Stomach (tissue), 9 donors: ENCODE data around the gene TUBGCP3. TPM values are rescaled to one million over a fixed set of nuclear protein-coding genes. Genes with fewer than 3 reads are reported as not detected.

Experiments
- DNase-seq, 2 donors: peaks; one replicate each; pipeline versions ENCODE4 v3.0.0 to v3.0.0-alpha.2; 2013 to 2019
- H3K27ac ChIP-seq, 5 donors: fragments of 200-600 bp in 4 of 5; sonication (generic) in 4 of 5; one replicate each; pipeline ENCODE4 v1.5.1; 2013 to 2019; ENCODE audit warnings: mild to moderate bottlenecking in 1 of 5, moderate library complexity in 1 of 5
- H3K27me3 ChIP-seq, 3 donors: fragments of 200-600 bp; sonication (generic); one replicate each; pipeline ENCODE4 v1.5.1; 2017 to 2019; ENCODE audit warnings: mixed run types in 1 of 3
- H3K36me3 ChIP-seq, 4 donors: fragments of 200-600 bp; sonication (generic); 1 replicate in 3 of 4; 2 replicates in 1 of 4; pipeline ENCODE4 v1.5.1; 2016 to 2019
- H3K4me1 ChIP-seq, 4 donors: fragments of 200-600 bp; sonication (generic); one replicate each; pipeline ENCODE4 v1.5.1; 2016 to 2019
- H3K4me3 ChIP-seq, 4 donors: fragments of 200-600 bp; sonication (generic) in 3 of 4; one replicate each; pipeline ENCODE4 v1.5.1; 2016 to 2019; ENCODE audit warnings: mild to moderate bottlenecking in 1 of 4
- H3K9me3 ChIP-seq, 4 donors: fragments of 200-600 bp; sonication (generic); one replicate each; pipeline ENCODE4 v1.5.1; 2016 to 2019
- CTCF ChIP-seq, 7 experiments: fragments of 450-650 bp in 4 of 7; fragments of 200-600 bp in 3 of 7; sonication (generic) in 3 of 7; IDR thresholded peaks; one replicate each; pipeline ENCODE4 v1.5.1; 2016 to 2019; ENCODE audit warnings: antibody characterized with exemption in 7 of 7, control low read depth in 2 of 7, mild to moderate bottlenecking in 1 of 7
- EP300 ChIP-seq: sonication (generic); formaldehyde crosslinking; IDR thresholded peaks from one replicate; pipeline ENCODE4 v1.6.1; 2017; ENCODE audit warnings: antibody characterized with exemption
- POLR2A ChIP-seq, 4 donors: fragments of 450-650 bp; IDR thresholded peaks; one replicate each; pipeline ENCODE4 v1.6.1; 2016; ENCODE audit warnings: antibody characterized with exemption in 4 of 4, control low read depth in 2 of 4, mild to moderate bottlenecking in 1 of 4, moderate library complexity in 1 of 4
- POLR2AphosphoS5 ChIP-seq, 3 donors: sonication (generic); formaldehyde crosslinking; IDR thresholded peaks; one replicate each; pipeline ENCODE4 v1.6.1; 2016; ENCODE audit warnings: antibody characterized with exemption in 3 of 3
- WGBS, 5 donors: extraction: QIAGEN DNeasy Blood & Tissue Kit in 3 of 5; methylation state at CpG; one replicate each; pipeline versions ENCODE4 v1.1.5 to v1.1.7; 2013 to 2018; 5-methylcytosine and 5-hydroxymethylcytosine counted together
- intact Hi-C: fragments of 100-400 bp; cut with DNase I; formaldehyde crosslinking; loops from one replicate; pipeline ENCODE4 v1.15.1; 2023; ENCODE audit warnings: low total_unique reads
- polyA plus RNA-seq, 3 donors: library from polyadenylated mRNA; stranded (reverse); fragments of 200-250 nt; gene quantifications; one replicate each; pipeline ENCODE4 v1.2.3, GENCODE V29; 2013
- total RNA-seq, 5 donors: library from RNA; depleted of rRNA; stranded (reverse); fragments of >200 nt; gene quantifications; one replicate each; pipeline versions ENCODE4 v1.1.0 to v1.2.3, GENCODE V29; 2014 to 2016
- donor health status: healthy with polysubstance abuse.
- donor health status: Bipolar disorder and iron deficiency.
- donor health status: healthy.

TUBGCP3 gene
- total and polyA plus RNA-seq, 8 donors = 7.8 to 49.6 (median 15.2) TPM

GRCh38 chr13:112448621-112449544 is 139.1 kb downstream of the TUBGCP3 start:
- 75 to 85% (median 81%) methylated on average over 16 to 20 of the region's 20 CpGs for WGBS, 5 donors
- DNase-seq = peak in 1 of 2 donors; percentile 21
- TF ChIP-seq CTCF (IDR thresholded peaks at IDR 0.05) = no peak
- TF ChIP-seq EP300 = no peak
- TF ChIP-seq POLR2A (IDR thresholded peaks at IDR 0.05) = no peak
- TF ChIP-seq POLR2AphosphoS5 (IDR thresholded peaks at IDR 0.05) = no peak
- no peak overlapping the region for H3K4me3 ChIP-seq
- no peaks in the 10 kb centered on the region for H3K36me3 ChIP-seq
- intact Hi-C loops = no loop called here
- H3K9me3 ChIP-seq = no peaks in the 10 kb centered on the region
- H3K27me3 ChIP-seq = peaks cover 0 to 49% (median 13%) of the 10 kb centered on the region in 3 donors
- peaks cover 0 to 6% (median 2%) of the 10 kb centered on the region in 4 donors for H3K4me1 ChIP-seq
- H3K27ac ChIP-seq = no peak overlapping the region

DNA sequence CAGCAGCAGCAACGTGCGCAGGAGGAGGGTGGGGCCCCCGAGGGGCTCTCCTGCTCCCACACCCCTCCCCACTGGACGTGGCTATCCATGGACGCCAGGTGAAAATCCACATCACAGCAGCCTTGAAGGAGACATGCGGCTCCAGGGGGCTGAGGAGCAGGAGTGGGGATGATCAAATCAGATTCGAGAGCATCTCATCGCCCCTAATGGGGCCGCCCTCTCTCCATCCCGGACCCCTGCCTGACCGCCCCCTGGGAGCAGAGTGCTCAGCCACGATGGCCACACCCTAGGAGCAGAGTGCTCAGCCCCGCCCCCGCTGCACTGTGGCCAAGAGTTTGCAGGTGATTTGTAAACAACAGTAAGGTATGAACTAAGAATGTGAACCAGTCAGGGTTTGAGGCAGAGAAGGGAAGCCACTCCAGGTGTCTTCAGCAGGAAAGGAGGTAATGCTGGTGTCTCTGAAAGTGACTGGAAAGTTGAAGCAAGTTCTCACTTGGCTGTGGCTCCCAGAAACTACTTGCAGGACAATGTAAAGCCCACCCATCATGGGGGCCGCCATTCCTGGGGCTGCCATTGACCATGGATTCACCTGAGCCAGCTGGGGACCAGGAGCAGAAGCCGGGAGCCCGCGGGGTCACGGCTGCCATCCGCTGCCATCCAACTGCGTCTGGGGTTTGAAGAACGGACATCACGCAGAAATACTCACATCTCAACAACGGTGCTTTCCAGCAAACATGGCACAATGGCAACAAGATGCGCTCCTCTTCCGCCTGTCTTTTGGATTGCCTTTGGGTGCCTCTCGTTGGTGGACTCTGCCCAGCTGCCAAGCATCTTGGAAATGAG is 140.0 kb downstream of the TUBGCP3 start:
- peaks cover 3 to 57% (median 22%) of the 10 kb centered on the region in 3 donors for H3K27me3 ChIP-seq
- 69 to 89% (median 73%) methylated on average over 15 to 27 of the region's 27 CpGs for WGBS, 5 donors
- intact Hi-C loops = no loop called here
- no peak overlapping the region for H3K27ac ChIP-seq
- H3K4me1 ChIP-seq = peaks cover 0 to 12% (median 8%) of the 10 kb centered on the region in 4 donors
- H3K9me3 ChIP-seq = no peaks in the 10 kb centered on the region
- peak; percentile 26 to 37 for DNase-seq
- TF ChIP-seq EP300 (no peak), POLR2AphosphoS5 (IDR thresholded peaks at IDR 0.05) (no peak), POLR2A (IDR thresholded peaks at IDR 0.05) (no peak), CTCF (IDR thresholded peaks at IDR 0.05) (no peak)
- no peak overlapping the region for H3K4me3 ChIP-seq
- H3K36me3 ChIP-seq = no peaks in the 10 kb centered on the region

DNA sequence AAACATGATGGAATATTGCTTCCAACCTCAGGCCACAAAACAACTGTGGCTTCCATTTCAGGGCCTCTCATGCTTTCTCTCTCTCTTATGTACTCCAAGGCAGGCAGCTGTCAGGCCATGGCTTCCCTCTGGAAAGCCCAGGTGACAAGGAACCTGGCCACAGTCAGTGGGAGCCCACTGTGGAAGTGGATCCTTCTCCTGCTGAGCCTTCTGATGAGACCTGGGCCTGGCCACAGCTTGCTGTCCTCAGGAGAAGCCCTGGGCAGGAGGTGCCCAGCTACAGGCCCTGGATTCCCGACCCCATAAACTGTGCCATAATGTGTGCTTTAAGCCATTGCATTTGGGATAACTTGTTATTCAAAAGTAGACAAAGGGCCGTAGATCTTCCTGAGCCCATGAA is 140.6 kb downstream of the TUBGCP3 start:
- DNase-seq = peak in 1 of 2 donors; percentile 10
- TF ChIP-seq CTCF (IDR thresholded peaks at IDR 0.05) = no peak
- TF ChIP-seq POLR2AphosphoS5 (IDR thresholded peaks at IDR 0.05) = no peak
- TF ChIP-seq EP300 = no peak
- no peak for TF ChIP-seq POLR2A (IDR thresholded peaks at IDR 0.05)
- intact Hi-C loops = no loop called here
- H3K27ac ChIP-seq = no peak overlapping the region
- 76 to 88% (median 79%) methylated on average over 2 of the region's 2 CpGs; no CpG with 5 or more reads in 1 of the 5 donors for WGBS, 5 donors
- H3K4me1 ChIP-seq = peaks cover 0 to 17% (median 9%) of the 10 kb centered on the region in 4 donors
- no peaks in the 10 kb centered on the region for H3K36me3 ChIP-seq
- H3K9me3 ChIP-seq = no peaks in the 10 kb centered on the region
- H3K27me3 ChIP-seq = peaks cover 5 to 57% (median 28%) of the 10 kb centered on the region in 3 donors
- no peak overlapping the region for H3K4me3 ChIP-seq

DNA sequence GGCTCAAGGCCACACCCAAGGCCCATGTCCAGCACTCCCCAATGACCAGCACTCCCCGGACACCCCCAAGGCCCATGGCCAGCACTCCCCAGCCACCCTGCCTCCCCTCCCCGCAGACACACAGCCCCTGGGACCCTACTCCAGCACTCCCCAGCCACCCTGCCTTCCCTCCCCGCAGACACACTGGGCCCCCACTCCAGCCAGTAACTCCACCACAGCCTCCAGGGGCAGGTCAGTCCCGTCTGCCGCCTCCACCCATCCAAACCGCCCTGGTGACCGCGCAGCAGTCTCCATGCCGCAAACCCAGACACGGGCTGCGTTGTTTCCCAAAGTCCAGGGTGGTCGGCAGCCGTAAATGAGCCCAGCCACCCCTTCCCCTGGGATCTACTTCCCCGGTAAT is 141.1 kb downstream of the TUBGCP3 start:
- TF ChIP-seq POLR2A (IDR thresholded peaks at IDR 0.05) (no peak), CTCF (IDR thresholded peaks at IDR 0.05) (no peak), POLR2AphosphoS5 (IDR thresholded peaks at IDR 0.05) (no peak), EP300 (no peak)
- Histone ChIP-seq H3K27me3 (peaks cover 5 to 59% (median 30%) of the 10 kb centered on the region in 3 donors), H3K9me3 (no peaks in the 10 kb centered on the region), H3K27ac (no peak overlapping the region), H3K4me1 (peaks cover 0 to 17% (median 9%) of the 10 kb centered on the region in 4 donors), H3K36me3 (no peaks in the 10 kb centered on the region), H3K4me3 (no peak overlapping the region)
- 84 to 95% (median 92%) methylated on average over 13 to 14 of the region's 14 CpGs for WGBS, 5 donors
- intact Hi-C loops = no loop called here
- DNase-seq = no peak
